Measurements from ENCODE around the gene CORIN. TPM values are rescaled to one million over a fixed set of nuclear protein-coding genes. Genes with fewer than 3 reads are reported as not detected.

Gene CORIN
- total RNA-seq, 6 donors from 2014 or later, result 0.55 to 9.4 (median 2.4) TPM

DNA sequence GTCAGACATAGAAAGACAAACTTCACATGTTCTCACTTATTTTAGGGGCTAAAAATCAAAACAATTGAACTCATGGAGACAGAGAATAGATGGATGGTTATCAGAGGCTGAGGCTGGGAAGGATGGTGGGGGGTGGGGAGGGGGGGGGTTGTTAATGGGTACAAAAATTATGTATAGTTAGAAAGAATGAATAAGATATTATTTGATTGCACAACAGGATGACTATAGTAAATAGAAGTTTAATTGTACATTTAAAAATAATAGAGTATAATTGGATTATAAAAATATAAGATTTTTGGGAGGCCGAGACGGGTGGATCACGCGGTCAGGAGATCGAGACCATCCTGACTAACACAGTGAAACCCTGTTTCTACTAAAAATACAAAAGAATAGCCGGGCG, 33.3 kb downstream of the CORIN start:
- no peaks in the 10 kb centered on the region for H3K4me1 ChIP-seq
- H3K36me3 ChIP-seq, result no peaks in the 10 kb centered on the region
- H3K27ac ChIP-seq, result no peak overlapping the region
- no peak for ATAC-seq (ENCODE audit: low FRiP score in 2 of 2)
- no peak overlapping the region for H3K4me3 ChIP-seq
- TF ChIP-seq POLR2AphosphoS5 (IDR thresholded peaks at IDR 0.05) (no peak), CTCF (IDR thresholded peaks at IDR 0.05) (no peak), EP300 (IDR thresholded peaks at IDR 0.05) (no peak), POLR2A (IDR thresholded peaks at IDR 0.05) (no peak)
- 95 to 97% methylated on average over 7 of the region's 7 CpGs for WGBS, 2 donors
- H3K27me3 ChIP-seq, result no peaks in the 10 kb centered on the region
- H3K9me3 ChIP-seq, result no peaks in the 10 kb centered on the region
- DNase-seq, result no peak

DNA sequence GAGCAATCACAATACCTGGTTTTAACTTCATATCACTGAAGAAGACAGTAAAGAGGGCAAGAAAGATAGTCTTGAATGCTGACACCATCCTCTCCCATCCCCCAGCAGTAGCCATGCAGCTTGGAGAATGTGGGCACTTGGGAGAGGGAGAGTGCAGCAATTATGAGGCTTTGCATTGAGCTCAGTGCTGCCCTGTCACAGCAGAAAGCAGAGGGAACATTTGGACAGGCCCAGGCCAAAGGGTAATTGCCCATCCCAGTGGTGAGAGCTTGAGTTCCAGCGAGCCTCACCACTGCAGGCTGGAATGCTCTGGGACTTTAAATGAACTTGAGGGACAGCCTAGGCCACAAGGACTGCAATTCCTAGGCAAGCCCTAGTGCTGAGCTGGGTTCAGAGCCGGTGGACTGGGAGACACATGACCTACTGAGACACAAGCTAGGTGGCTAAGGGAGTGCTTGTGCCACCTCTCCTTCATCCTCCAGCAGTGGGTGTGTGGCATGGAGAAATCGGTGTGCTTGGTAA, 36.3 kb downstream of the CORIN start:
- 88 to 90% methylated on average over 2 to 3 of the region's 3 CpGs for WGBS, 2 donors
- H3K4me1 ChIP-seq, result no peaks in the 10 kb centered on the region
- no peaks in the 10 kb centered on the region for H3K9me3 ChIP-seq
- ATAC-seq (ENCODE audit: low FRiP score in 2 of 2) (peak in 1 of 2 donors; percentile 30), DNase-seq (no peak)
- H3K27ac ChIP-seq, result no peak overlapping the region
- no peak for TF ChIP-seq POLR2AphosphoS5 (IDR thresholded peaks at IDR 0.05)
- TF ChIP-seq EP300 (IDR thresholded peaks at IDR 0.05), result no peak
- TF ChIP-seq POLR2A (IDR thresholded peaks at IDR 0.05), result no peak
- TF ChIP-seq CTCF (IDR thresholded peaks at IDR 0.05), result no peak
- no peaks in the 10 kb centered on the region for H3K27me3 ChIP-seq
- H3K36me3 ChIP-seq, result no peaks in the 10 kb centered on the region
- no peak overlapping the region for H3K4me3 ChIP-seq

DNA sequence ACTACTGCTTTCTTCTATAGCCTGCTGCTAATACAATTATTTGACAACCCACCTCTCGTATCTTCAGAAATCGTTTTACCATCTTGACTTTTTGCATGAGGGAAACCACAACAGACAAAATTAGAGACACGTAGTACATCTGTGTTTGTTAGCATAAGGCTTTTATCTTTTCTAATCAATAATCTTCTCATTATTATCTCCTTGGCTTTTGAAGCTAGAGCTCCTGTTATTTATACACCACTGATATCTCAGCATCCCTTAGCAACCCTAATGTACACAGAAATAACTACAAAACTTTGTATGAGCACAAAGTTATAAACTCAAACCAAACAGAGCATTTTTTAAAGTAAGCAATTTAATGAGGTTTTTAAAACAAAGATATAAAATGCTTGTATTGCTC, 39.7 kb downstream of the CORIN start:
- Histone ChIP-seq H3K4me3 (no peak overlapping the region), H3K9me3 (no peaks in the 10 kb centered on the region), H3K27ac (no peak overlapping the region), H3K27me3 (no peaks in the 10 kb centered on the region), H3K36me3 (no peaks in the 10 kb centered on the region), H3K4me1 (no peaks in the 10 kb centered on the region)
- ATAC-seq (ENCODE audit: low FRiP score in 2 of 2) (no peak), DNase-seq (no peak)
- TF ChIP-seq POLR2AphosphoS5 (IDR thresholded peaks at IDR 0.05), result no peak
- 60 to 72% methylated on average over 3 of the region's 3 CpGs for WGBS, 2 donors

DNA sequence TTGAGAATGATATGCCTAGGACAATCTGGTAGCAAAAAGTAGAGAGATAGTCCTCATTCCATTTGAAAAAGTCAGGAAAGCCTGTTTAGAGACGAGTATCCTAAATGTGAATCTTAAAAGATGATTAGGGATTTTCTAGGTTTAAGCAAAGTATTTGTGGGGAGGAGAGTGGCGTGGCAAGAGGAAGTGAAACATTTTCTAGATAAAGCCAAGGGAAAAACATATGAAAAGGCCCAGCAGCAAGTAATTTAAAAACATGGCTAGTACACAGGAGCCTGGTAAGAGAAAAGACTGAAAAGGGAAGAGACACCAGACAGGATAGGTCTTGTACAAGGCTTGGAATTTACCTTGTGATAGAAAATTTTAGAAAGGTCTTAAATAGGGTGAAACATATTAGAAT, 45.9 kb downstream of the CORIN start:
- 72 to 77% methylated on average over 2 of the region's 2 CpGs for WGBS, 2 donors
- ATAC-seq (ENCODE audit: low FRiP score in 2 of 2) (no peak), DNase-seq (no peak)
- no peaks in the 10 kb centered on the region for H3K27me3 ChIP-seq
- H3K4me3 ChIP-seq, result no peak overlapping the region
- H3K4me1 ChIP-seq, result no peaks in the 10 kb centered on the region
- no peak overlapping the region for H3K27ac ChIP-seq
- no peaks in the 10 kb centered on the region for H3K36me3 ChIP-seq
- no peak for TF ChIP-seq EP300 (IDR thresholded peaks at IDR 0.05)
- TF ChIP-seq POLR2AphosphoS5 (IDR thresholded peaks at IDR 0.05), result no peak
- TF ChIP-seq CTCF (IDR thresholded peaks at IDR 0.05), result no peak
- no peak for TF ChIP-seq POLR2A (IDR thresholded peaks at IDR 0.05)
- H3K9me3 ChIP-seq, result no peaks in the 10 kb centered on the region

- WGBS, 2 donors, result 91 to 93% methylated on average over 8 of the region's 8 CpGs
- ATAC-seq (ENCODE audit: low FRiP score in 2 of 2) (no peak), DNase-seq (peak in 1 of 2 donors; percentile 49)
- Histone ChIP-seq H3K27me3 (no peaks in the 10 kb centered on the region), H3K9me3 (no peaks in the 10 kb centered on the region), H3K4me3 (no peak overlapping the region), H3K36me3 (no peaks in the 10 kb centered on the region), H3K27ac (no peak overlapping the region), H3K4me1 (no peaks in the 10 kb centered on the region)
- TF ChIP-seq EP300 (IDR thresholded peaks at IDR 0.05), result no peak
- no peak for TF ChIP-seq POLR2AphosphoS5 (IDR thresholded peaks at IDR 0.05)
- no peak for TF ChIP-seq POLR2A (IDR thresholded peaks at IDR 0.05)
- no peak for TF ChIP-seq CTCF (IDR thresholded peaks at IDR 0.05)
Observed at GRCh38 chr4:47790105-47790504, 47.8 kb downstream of the CORIN start.

All from upper lobe of left lung (tissue), 6 donors.